Measurements from ENCODE around the gene SLBP. TPM values are rescaled to one million over a fixed set of nuclear protein-coding genes. Genes with fewer than 3 reads are reported as not detected.
"Not testable (repeated sequence)": the region's sequence is repeated elsewhere in the genome, so short reads cannot be mapped to it uniquely, and the experiment has no call there.

SLBP gene
- total RNA-seq, 1 experiment from 2014 or later = 73.4 TPM

GRCh38 chr4:1673671-1674070 lies 38.4 kb downstream of the SLBP start:
- Histone ChIP-seq H3K9me3 (ENCODE audit: control insufficient read depth, insufficient read depth, low read depth, low read length) (no peaks in the 10 kb centered on the region), H3K27me3 (ENCODE audit: control insufficient read depth, insufficient read depth, low read length) (no peaks in the 10 kb centered on the region), H3K4me3 (ENCODE audit: low read depth in 2 of 2, low read length in 2 of 2) (no peak overlapping the region), H3K27ac (ENCODE audit: low read length) (no peak overlapping the region), H3K4me1 (ENCODE audit: control insufficient read depth, insufficient read depth, low read length) (no peaks in the 10 kb centered on the region), H3K36me3 (ENCODE audit: control insufficient read depth, insufficient read depth, low read length) (no peaks in the 10 kb centered on the region)
- no TSS peak for BruUV-seq (replicated peaks)
- DNase-seq (ENCODE audit: low read depth, low spot score) (no peak), ATAC-seq (no peak)
- ChIA-PET POLR2A (no interaction called here), CTCF (no interaction called here)
- TF ChIP-seq REST (IDR thresholded peaks at IDR 0.05; ENCODE audit: insufficient read depth in 1 of 2, low read depth in 2 of 2, low read length in 1 of 2) (no peak), SIN3A (IDR thresholded peaks at IDR 0.05; ENCODE audit: borderline replicate concordance, insufficient read depth, low read depth, low read length) (no peak), CTCF (IDR thresholded peaks at IDR 0.05) (no peak), TCF7L2 (IDR thresholded peaks at IDR 0.05; ENCODE audit: low read depth, low read length) (no peak), POLR2AphosphoS5 (IDR thresholded peaks at IDR 0.05; ENCODE audit: low read depth, low read length) (no peak)
- in situ Hi-C loops (cut with HindIII; ENCODE audit: low pct_unique_long_range_greater_than_20kb, low sequenced_read_pairs) = no loop called here
- intact Hi-C loops (cut with micrococcal nuclease; ENCODE audit: unreplicated experiment) = no loop called here

- intact Hi-C loops (cut with micrococcal nuclease; ENCODE audit: unreplicated experiment); BruUV-seq (replicated peaks); CTCF ChIA-PET; H3K4me1 ChIP-seq (ENCODE audit: control insufficient read depth, insufficient read depth, low read length); ATAC-seq; DNase-seq (ENCODE audit: low read depth, low spot score); H3K4me3 ChIP-seq (ENCODE audit: low read depth in 2 of 2, low read length in 2 of 2); H3K27ac ChIP-seq (ENCODE audit: low read length); H3K36me3 ChIP-seq (ENCODE audit: control insufficient read depth, insufficient read depth, low read length); H3K9me3 ChIP-seq (ENCODE audit: control insufficient read depth, insufficient read depth, low read depth, low read length); in situ Hi-C loops (cut with HindIII; ENCODE audit: low pct_unique_long_range_greater_than_20kb, low sequenced_read_pairs); H3K27me3 ChIP-seq (ENCODE audit: control insufficient read depth, insufficient read depth, low read length): not testable (repeated sequence)
- POLR2A ChIA-PET = interaction anchor here (0.7 kb wide), 1 partner anchor 254 kb away, joined by 10 read pairs; no protein-coding TSS in a partner anchor
Observed at GRCh38 chr4:1671011-1671410, 41.1 kb downstream of the SLBP start.

- ATAC-seq (no peak), DNase-seq (ENCODE audit: low read depth, low spot score) (no peak)
- Histone ChIP-seq H3K4me1 (ENCODE audit: control insufficient read depth, insufficient read depth, low read length) (no peaks in the 10 kb centered on the region), H3K27me3 (ENCODE audit: control insufficient read depth, insufficient read depth, low read length) (no peaks in the 10 kb centered on the region), H3K27ac (ENCODE audit: low read length) (no peak overlapping the region), H3K36me3 (ENCODE audit: control insufficient read depth, insufficient read depth, low read length) (no peaks in the 10 kb centered on the region), H3K4me3 (ENCODE audit: low read depth in 2 of 2, low read length in 2 of 2) (no peak overlapping the region), H3K9me3 (ENCODE audit: control insufficient read depth, insufficient read depth, low read depth, low read length) (no peaks in the 10 kb centered on the region)
- POLR2A ChIA-PET = no interaction called here
- BruUV-seq (replicated peaks) = no TSS peak
- no peak for TF ChIP-seq CTCF (IDR thresholded peaks at IDR 0.05)
- TF ChIP-seq SIN3A (IDR thresholded peaks at IDR 0.05; ENCODE audit: borderline replicate concordance, insufficient read depth, low read depth, low read length) = no peak
- no peak for TF ChIP-seq TCF7L2 (IDR thresholded peaks at IDR 0.05; ENCODE audit: low read depth, low read length)
- no peak for TF ChIP-seq POLR2AphosphoS5 (IDR thresholded peaks at IDR 0.05; ENCODE audit: low read depth, low read length)
- TF ChIP-seq REST (IDR thresholded peaks at IDR 0.05; ENCODE audit: insufficient read depth in 1 of 2, low read depth in 2 of 2, low read length in 1 of 2) = no peak
- CTCF ChIA-PET = no interaction called here
- intact Hi-C loops (cut with micrococcal nuclease; ENCODE audit: unreplicated experiment) = no loop called here
- in situ Hi-C loops (cut with HindIII; ENCODE audit: low pct_unique_long_range_greater_than_20kb, low sequenced_read_pairs) = no loop called here
Observed at GRCh38 chr4:1670279-1670678, 41.8 kb downstream of the SLBP start.
